GM23338 (cell line): ENCODE results near the gene NAPB. TPM values are rescaled to one million over a fixed set of nuclear protein-coding genes. Genes with fewer than 3 reads are reported as not detected.

Experiments
- ATAC-seq: fragments of 200-7000 bp; cut with Tn5 transposase; 3 replicates; pipeline ENCODE4 v1.9.1; 2020
- DNase-seq: peaks from one replicate; pipeline ENCODE4 v3.0.0-alpha.2; 2015; ENCODE audit warnings: low spot score
- H2AFZ ChIP-seq: fragments of 200-600 bp; sonication (generic); 2 replicates; pipeline ENCODE4 v1.8.0; 2016; ENCODE audit warnings: antibody characterized with exemption, mild to moderate bottlenecking, moderate library complexity
- H3F3A ChIP-seq: fragments of 200-600 bp; sonication (generic); replicated peaks from 2 replicates; pipeline ENCODE4 v1.8.0; 2017; ENCODE audit warnings: antibody characterized with exemption, mixed run types, low read depth
- H3K27ac ChIP-seq: fragments of 200-600 bp; sonication (generic); 2 replicates; pipeline ENCODE4 v1.6.1; 2016; ENCODE audit warnings: low read depth
- H3K27me3 ChIP-seq: fragments of 200-600 bp; sonication (generic); 2 replicates; pipeline ENCODE4 v1.8.0; 2016; ENCODE audit warnings: mild to moderate bottlenecking, mixed run types, moderate library complexity; ENCODE audit not compliant: insufficient read depth
- H3K36me3 ChIP-seq: fragments of 200-600 bp; sonication (generic); 2 replicates; pipeline ENCODE4 v1.8.0; 2016; ENCODE audit warnings: mild to moderate bottlenecking; ENCODE audit not compliant: insufficient read depth
- H3K4me1 ChIP-seq: fragments of 200-600 bp; sonication (generic); 2 replicates; pipeline ENCODE4 v1.8.0; 2016; ENCODE audit warnings: mild to moderate bottlenecking, moderate library complexity; ENCODE audit not compliant: insufficient read depth
- H3K4me2 ChIP-seq: fragments of 200-600 bp; sonication (generic); 2 replicates; pipeline ENCODE4 v1.7.1; 2017; ENCODE audit warnings: mixed run types
- H3K4me3 ChIP-seq: fragments of 200-600 bp; sonication (generic); 2 replicates; pipeline ENCODE4 v1.6.1; 2016; ENCODE audit warnings: mixed run types
- H3K79me2 ChIP-seq: fragments of 200-600 bp; sonication (generic); replicated peaks from 2 replicates; pipeline ENCODE4 v1.8.0; 2017; ENCODE audit warnings: mild to moderate bottlenecking; ENCODE audit not compliant: insufficient read depth
- H3K9me2 ChIP-seq: fragments of 200-600 bp; sonication (generic); 2 replicates; pipeline ENCODE4 v1.8.0; 2017; ENCODE audit not compliant: insufficient read depth
- H4K20me1 ChIP-seq: fragments of 200-600 bp; sonication (generic); replicated peaks from 2 replicates; pipeline ENCODE4 v1.8.0; 2017; ENCODE audit warnings: mild to moderate bottlenecking; ENCODE audit not compliant: insufficient read depth
- H3K27ac Mint-ChIP-seq: 2 replicates; pipeline ENCODE4 v1.8.0; 2020; ENCODE audit warnings: inconsistent platforms, mild to moderate bottlenecking, moderate library complexity, mixed read lengths
- H3K27me3 Mint-ChIP-seq: 3 replicates; pipeline ENCODE4 v1.8.0; 2022; ENCODE audit warnings: low read depth, mild to moderate bottlenecking, moderate library complexity, mixed read lengths, inconsistent platforms; ENCODE audit not compliant: insufficient read depth, poor library complexity
- H3K36me3 Mint-ChIP-seq: 3 replicates; pipeline ENCODE4 v1.8.0; 2021; ENCODE audit warnings: low read depth, mild to moderate bottlenecking, inconsistent platforms, moderate library complexity, mixed read lengths
- H3K4me1 Mint-ChIP-seq: 3 replicates; pipeline ENCODE4 v1.8.0; 2020; ENCODE audit warnings: mild to moderate bottlenecking, inconsistent platforms, mixed read lengths
- H3K4me3 Mint-ChIP-seq: 3 replicates; pipeline ENCODE4 v1.8.0; 2021; ENCODE audit warnings: moderate library complexity, mild to moderate bottlenecking, inconsistent platforms, mixed read lengths
- H3K9me3 Mint-ChIP-seq: 3 replicates; pipeline ENCODE4 v1.8.0; 2020; ENCODE audit warnings: moderate library complexity, mild to moderate bottlenecking, inconsistent platforms, mixed read lengths
- CREB1 ChIP-seq: fragments of 250-450 bp; sonication (Bioruptor Pico); IDR thresholded peaks from 2 replicates; pipeline ENCODE4 v1.5.0; 2020; ENCODE audit warnings: low read depth, mild to moderate bottlenecking, moderate library complexity
- EZH2 ChIP-seq: fragments of 200-600 bp; sonication (generic); IDR thresholded peaks from one replicate; pipeline ENCODE4 v1.8.0; 2017; ENCODE audit warnings: antibody characterized with exemption, mild to moderate bottlenecking, low read depth; ENCODE audit not compliant: unreplicated experiment
- EZH2phosphoT487 ChIP-seq: fragments of 200-600 bp; sonication (generic); IDR thresholded peaks from one replicate; pipeline ENCODE4 v1.8.1; 2018; ENCODE audit warnings: antibody characterized with exemption; ENCODE audit not compliant: unreplicated experiment
- JUNB ChIP-seq: IDR thresholded peaks from one replicate; pipeline ENCODE4 v1.6.1; 2016; ENCODE audit warnings: antibody characterized with exemption; ENCODE audit not compliant: unreplicated experiment
- NANOG ChIP-seq: IDR thresholded peaks from 2 replicates; pipeline ENCODE4 v1.6.1; 2016; ENCODE audit warnings: antibody characterized with exemption, borderline replicate concordance
- POLR2AphosphoS5 ChIP-seq: IDR thresholded peaks from 2 replicates; pipeline ENCODE4 v1.6.1; 2016; ENCODE audit warnings: antibody characterized with exemption, low read depth
- STAT1 ChIP-seq: IDR thresholded peaks from one replicate; pipeline ENCODE4 v1.6.1; 2016; ENCODE audit warnings: antibody characterized with exemption; ENCODE audit not compliant: unreplicated experiment
- ZNF114 ChIP-seq: fragments of 250-450 bp; sonication (Bioruptor Pico); IDR thresholded peaks from 2 replicates; pipeline ENCODE4 v1.5.0; 2020; ENCODE audit warnings: mild to moderate bottlenecking, moderate library complexity
- ZNF331 ChIP-seq: fragments of 250-450 bp; sonication (Bioruptor Pico); IDR thresholded peaks from 2 replicates; pipeline ENCODE4 v1.5.0; 2020; ENCODE audit warnings: low read depth, mild to moderate bottlenecking, moderate library complexity
- polyA plus RNA-seq: library from polyadenylated mRNA; unstranded; fragments of >200 nt; fragmentation: Nextera tagmentation; extraction: Ambion mirVana; gene quantifications from 2 replicates; pipeline ENCODE4 v1.2.1, GENCODE V29; 2016
- total RNA-seq: library from RNA; depleted of rRNA; stranded (reverse); fragments of >200 nt; shearing (Covaris generic); gene quantifications from 2 replicates; pipeline ENCODE4 v1.2.3, GENCODE V29; 2014
- TF ChIP-seq, protein P1 (sequence below): IDR thresholded peaks from 2 replicates; pipeline ENCODE4 v1.6.1; 2016; ENCODE audit warnings: antibody characterized with exemption
- TF ChIP-seq, protein P2 (sequence below), 2 experiments: fragments of 200-600 bp in 1 of 2; sonication (generic) in 1 of 2; conservative IDR thresholded peaks; 2 replicates each; pipeline versions ENCODE4 v1.5.1 to v1.6.1; 2016 to 2017; ENCODE audit warnings: antibody characterized with exemption in 2 of 2, low read depth in 2 of 2, mild to moderate bottlenecking in 2 of 2, moderate library complexity in 1 of 2
- TF ChIP-seq, protein P3 (sequence below): fragments of 250-450 bp; sonication (Bioruptor Pico); IDR thresholded peaks from 2 replicates; pipeline ENCODE4 v1.5.0; 2020; ENCODE audit warnings: mild to moderate bottlenecking, moderate library complexity
- TF ChIP-seq, protein P4 (sequence below): IDR thresholded peaks from one replicate; pipeline ENCODE4 v1.6.1; 2018; ENCODE audit warnings: antibody characterized with exemption; ENCODE audit not compliant: unreplicated experiment

The NAPB gene
- total and polyA plus RNA-seq, 2 experiments from 2014 or later, result 7.3 to 18.1 TPM

DNA sequence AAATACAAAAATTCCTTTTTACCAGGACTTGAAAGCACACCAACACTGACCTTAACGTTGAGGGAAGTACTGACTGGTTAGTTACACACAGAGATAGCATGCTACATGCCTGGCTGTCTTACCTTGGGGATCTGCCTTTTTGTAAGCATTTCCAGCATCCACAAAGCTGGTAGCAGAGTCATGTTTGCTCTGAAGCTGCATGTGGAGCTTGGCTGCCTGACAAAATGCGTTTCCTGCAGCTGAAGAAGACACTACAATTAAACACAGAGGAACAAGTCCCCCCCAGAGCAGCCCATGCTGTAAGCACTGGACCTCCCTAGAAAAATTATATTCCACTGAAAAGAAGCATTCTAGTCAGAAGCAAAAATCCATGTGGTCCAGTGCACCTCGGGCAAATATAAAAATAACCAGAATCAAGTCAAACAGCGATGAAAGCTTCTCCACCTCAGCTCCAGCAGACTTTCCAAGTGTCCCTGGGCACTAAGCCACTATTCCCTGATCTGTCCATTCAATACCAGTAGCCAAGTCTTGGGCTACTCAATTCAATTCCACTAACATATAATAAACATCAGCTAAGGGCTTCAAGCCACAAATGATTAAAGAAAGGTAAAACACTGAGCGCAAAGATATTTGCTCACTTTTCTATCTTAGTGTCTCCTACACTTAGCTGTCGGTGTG, 24.2 kb downstream of the NAPB start:
- H3K4me1 ChIP-seq, result peaks cover 7% of the 10 kb centered on the region; the same call in 1 of the 2 replicates
- no peaks in the 10 kb centered on the region for H3K9me3 Mint-ChIP-seq
- peaks cover 22% of the 10 kb centered on the region for H3K79me2 ChIP-seq
- no peaks in the 10 kb centered on the region for H3K27me3 ChIP-seq
- no peak overlapping the region for H3K27ac ChIP-seq
- peaks cover 31% of the 10 kb centered on the region for H3K36me3 Mint-ChIP-seq
- no peaks in the 10 kb centered on the region for H3F3A ChIP-seq
- no peak for TF ChIP-seq CREB1
- TF ChIP-seq, protein P1, sequence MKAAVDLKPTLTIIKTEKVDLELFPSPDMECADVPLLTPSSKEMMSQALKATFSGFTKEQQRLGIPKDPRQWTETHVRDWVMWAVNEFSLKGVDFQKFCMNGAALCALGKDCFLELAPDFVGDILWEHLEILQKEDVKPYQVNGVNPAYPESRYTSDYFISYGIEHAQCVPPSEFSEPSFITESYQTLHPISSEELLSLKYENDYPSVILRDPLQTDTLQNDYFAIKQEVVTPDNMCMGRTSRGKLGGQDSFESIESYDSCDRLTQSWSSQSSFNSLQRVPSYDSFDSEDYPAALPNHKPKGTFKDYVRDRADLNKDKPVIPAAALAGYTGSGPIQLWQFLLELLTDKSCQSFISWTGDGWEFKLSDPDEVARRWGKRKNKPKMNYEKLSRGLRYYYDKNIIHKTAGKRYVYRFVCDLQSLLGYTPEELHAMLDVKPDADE, result no peak
- TF ChIP-seq EZH2, result no peak
- TF ChIP-seq JUNB, result no peak
- TF ChIP-seq, protein P2, sequence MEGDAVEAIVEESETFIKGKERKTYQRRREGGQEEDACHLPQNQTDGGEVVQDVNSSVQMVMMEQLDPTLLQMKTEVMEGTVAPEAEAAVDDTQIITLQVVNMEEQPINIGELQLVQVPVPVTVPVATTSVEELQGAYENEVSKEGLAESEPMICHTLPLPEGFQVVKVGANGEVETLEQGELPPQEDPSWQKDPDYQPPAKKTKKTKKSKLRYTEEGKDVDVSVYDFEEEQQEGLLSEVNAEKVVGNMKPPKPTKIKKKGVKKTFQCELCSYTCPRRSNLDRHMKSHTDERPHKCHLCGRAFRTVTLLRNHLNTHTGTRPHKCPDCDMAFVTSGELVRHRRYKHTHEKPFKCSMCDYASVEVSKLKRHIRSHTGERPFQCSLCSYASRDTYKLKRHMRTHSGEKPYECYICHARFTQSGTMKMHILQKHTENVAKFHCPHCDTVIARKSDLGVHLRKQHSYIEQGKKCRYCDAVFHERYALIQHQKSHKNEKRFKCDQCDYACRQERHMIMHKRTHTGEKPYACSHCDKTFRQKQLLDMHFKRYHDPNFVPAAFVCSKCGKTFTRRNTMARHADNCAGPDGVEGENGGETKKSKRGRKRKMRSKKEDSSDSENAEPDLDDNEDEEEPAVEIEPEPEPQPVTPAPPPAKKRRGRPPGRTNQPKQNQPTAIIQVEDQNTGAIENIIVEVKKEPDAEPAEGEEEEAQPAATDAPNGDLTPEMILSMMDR (conservative IDR thresholded peaks at IDR 0.05; ENCODE audit: low read depth in 2 of 2), result no peak
- no peak for TF ChIP-seq ZNF114 (CRISPR knock-in tag)
- no peak for TF ChIP-seq NANOG
- no peak for TF ChIP-seq STAT1
- no peak for TF ChIP-seq POLR2AphosphoS5
- TF ChIP-seq EZH2phosphoT487, result no peak
- TF ChIP-seq, protein P3, sequence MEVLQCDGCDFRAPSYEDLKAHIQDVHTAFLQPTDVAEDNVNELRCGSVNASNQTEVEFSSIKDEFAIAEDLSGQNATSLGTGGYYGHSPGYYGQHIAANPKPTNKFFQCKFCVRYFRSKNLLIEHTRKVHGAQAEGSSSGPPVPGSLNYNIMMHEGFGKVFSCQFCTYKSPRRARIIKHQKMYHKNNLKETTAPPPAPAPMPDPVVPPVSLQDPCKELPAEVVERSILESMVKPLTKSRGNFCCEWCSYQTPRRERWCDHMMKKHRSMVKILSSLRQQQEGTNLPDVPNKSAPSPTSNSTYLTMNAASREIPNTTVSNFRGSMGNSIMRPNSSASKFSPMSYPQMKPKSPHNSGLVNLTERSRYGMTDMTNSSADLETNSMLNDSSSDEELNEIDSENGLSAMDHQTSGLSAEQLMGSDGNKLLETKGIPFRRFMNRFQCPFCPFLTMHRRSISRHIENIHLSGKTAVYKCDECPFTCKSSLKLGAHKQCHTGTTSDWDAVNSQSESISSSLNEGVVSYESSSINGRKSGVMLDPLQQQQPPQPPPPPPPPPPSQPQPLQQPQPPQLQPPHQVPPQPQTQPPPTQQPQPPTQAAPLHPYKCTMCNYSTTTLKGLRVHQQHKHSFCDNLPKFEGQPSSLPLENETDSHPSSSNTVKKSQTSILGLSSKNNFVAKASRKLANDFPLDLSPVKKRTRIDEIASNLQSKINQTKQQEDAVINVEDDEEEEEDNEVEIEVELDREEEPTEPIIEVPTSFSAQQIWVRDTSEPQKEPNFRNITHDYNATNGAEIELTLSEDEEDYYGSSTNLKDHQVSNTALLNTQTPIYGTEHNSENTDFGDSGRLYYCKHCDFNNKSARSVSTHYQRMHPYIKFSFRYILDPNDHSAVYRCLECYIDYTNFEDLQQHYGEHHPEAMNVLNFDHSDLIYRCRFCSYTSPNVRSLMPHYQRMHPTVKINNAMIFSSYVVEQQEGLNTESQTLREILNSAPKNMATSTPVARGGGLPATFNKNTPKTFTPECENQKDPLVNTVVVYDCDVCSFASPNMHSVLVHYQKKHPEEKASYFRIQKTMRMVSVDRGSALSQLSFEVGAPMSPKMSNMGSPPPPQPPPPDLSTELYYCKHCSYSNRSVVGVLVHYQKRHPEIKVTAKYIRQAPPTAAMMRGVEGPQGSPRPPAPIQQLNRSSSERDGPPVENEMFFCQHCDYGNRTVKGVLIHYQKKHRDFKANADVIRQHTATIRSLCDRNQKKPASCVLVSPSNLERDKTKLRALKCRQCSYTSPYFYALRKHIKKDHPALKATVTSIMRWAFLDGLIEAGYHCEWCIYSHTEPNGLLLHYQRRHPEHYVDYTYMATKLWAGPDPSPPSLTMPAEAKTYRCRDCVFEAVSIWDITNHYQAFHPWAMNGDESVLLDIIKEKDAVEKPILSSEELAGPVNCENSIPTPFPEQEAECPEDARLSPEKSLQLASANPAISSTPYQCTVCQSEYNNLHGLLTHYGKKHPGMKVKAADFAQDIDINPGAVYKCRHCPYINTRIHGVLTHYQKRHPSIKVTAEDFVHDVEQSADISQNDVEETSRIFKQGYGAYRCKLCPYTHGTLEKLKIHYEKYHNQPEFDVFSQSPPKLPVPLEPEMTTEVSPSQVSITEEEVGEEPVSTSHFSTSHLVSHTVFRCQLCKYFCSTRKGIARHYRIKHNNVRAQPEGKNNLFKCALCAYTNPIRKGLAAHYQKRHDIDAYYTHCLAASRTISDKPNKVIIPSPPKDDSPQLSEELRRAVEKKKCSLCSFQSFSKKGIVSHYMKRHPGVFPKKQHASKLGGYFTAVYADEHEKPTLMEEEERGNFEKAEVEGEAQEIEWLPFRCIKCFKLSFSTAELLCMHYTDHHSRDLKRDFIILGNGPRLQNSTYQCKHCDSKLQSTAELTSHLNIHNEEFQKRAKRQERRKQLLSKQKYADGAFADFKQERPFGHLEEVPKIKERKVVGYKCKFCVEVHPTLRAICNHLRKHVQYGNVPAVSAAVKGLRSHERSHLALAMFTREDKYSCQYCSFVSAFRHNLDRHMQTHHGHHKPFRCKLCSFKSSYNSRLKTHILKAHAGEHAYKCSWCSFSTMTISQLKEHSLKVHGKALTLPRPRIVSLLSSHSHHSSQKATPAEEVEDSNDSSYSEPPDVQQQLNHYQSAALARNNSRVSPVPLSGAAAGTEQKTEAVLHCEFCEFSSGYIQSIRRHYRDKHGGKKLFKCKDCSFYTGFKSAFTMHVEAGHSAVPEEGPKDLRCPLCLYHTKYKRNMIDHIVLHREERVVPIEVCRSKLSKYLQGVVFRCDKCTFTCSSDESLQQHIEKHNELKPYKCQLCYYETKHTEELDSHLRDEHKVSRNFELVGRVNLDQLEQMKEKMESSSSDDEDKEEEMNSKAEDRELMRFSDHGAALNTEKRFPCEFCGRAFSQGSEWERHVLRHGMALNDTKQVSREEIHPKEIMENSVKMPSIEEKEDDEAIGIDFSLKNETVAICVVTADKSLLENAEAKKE (CRISPR knock-in tag), result no peak
- no peak for TF ChIP-seq ZNF331
- TF ChIP-seq, protein P4, sequence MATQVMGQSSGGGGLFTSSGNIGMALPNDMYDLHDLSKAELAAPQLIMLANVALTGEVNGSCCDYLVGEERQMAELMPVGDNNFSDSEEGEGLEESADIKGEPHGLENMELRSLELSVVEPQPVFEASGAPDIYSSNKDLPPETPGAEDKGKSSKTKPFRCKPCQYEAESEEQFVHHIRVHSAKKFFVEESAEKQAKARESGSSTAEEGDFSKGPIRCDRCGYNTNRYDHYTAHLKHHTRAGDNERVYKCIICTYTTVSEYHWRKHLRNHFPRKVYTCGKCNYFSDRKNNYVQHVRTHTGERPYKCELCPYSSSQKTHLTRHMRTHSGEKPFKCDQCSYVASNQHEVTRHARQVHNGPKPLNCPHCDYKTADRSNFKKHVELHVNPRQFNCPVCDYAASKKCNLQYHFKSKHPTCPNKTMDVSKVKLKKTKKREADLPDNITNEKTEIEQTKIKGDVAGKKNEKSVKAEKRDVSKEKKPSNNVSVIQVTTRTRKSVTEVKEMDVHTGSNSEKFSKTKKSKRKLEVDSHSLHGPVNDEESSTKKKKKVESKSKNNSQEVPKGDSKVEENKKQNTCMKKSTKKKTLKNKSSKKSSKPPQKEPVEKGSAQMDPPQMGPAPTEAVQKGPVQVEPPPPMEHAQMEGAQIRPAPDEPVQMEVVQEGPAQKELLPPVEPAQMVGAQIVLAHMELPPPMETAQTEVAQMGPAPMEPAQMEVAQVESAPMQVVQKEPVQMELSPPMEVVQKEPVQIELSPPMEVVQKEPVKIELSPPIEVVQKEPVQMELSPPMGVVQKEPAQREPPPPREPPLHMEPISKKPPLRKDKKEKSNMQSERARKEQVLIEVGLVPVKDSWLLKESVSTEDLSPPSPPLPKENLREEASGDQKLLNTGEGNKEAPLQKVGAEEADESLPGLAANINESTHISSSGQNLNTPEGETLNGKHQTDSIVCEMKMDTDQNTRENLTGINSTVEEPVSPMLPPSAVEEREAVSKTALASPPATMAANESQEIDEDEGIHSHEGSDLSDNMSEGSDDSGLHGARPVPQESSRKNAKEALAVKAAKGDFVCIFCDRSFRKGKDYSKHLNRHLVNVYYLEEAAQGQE, result no peak
- H4K20me1 ChIP-seq, result peaks cover 21% of the 10 kb centered on the region
- peaks cover 22% of the 10 kb centered on the region for H3K4me1 Mint-ChIP-seq
- no peak overlapping the region for H2AFZ ChIP-seq
- H3K36me3 ChIP-seq, result peaks cover 8% of the 10 kb centered on the region; the same call in 1 of the 2 replicates
- ATAC-seq (no peak), DNase-seq (no peak)
- no peak overlapping the region for H3K4me3 Mint-ChIP-seq
- H3K9me2 ChIP-seq, result no peaks in the 10 kb centered on the region
- no peak overlapping the region; the same call in 1 of the 2 replicates for H3K27ac Mint-ChIP-seq
- peaks cover 3% of the 10 kb centered on the region for H3K27me3 Mint-ChIP-seq
- no peak overlapping the region for H3K4me2 ChIP-seq
- H3K4me3 ChIP-seq, result no peak overlapping the region
